Stomach (tissue), 9 donors: Measurements from ENCODE around the gene ITPKA. TPM values are rescaled to one million over a fixed set of nuclear protein-coding genes. Genes with fewer than 3 reads are reported as not detected.
A peak's percentile ranks its signal among the peaks of the same experiment; 100 is the strongest.

Experiments
- DNase-seq, 2 donors: peaks; one replicate each; pipeline versions ENCODE4 v3.0.0 to v3.0.0-alpha.2; 2013 to 2019
- H3K27ac ChIP-seq, 5 donors: fragments of 200-600 bp in 4 of 5; sonication (generic) in 4 of 5; one replicate each; pipeline ENCODE4 v1.5.1; 2013 to 2019; ENCODE audit warnings: mild to moderate bottlenecking in 1 of 5, moderate library complexity in 1 of 5
- H3K27me3 ChIP-seq, 3 donors: fragments of 200-600 bp; sonication (generic); one replicate each; pipeline ENCODE4 v1.5.1; 2017 to 2019; ENCODE audit warnings: mixed run types in 1 of 3
- H3K36me3 ChIP-seq, 4 donors: fragments of 200-600 bp; sonication (generic); 1 replicate in 3 of 4; 2 replicates in 1 of 4; pipeline ENCODE4 v1.5.1; 2016 to 2019
- H3K4me1 ChIP-seq, 4 donors: fragments of 200-600 bp; sonication (generic); one replicate each; pipeline ENCODE4 v1.5.1; 2016 to 2019
- H3K4me3 ChIP-seq, 4 donors: fragments of 200-600 bp; sonication (generic) in 3 of 4; one replicate each; pipeline ENCODE4 v1.5.1; 2016 to 2019; ENCODE audit warnings: mild to moderate bottlenecking in 1 of 4
- H3K9me3 ChIP-seq, 4 donors: fragments of 200-600 bp; sonication (generic); one replicate each; pipeline ENCODE4 v1.5.1; 2016 to 2019
- EP300 ChIP-seq: sonication (generic); formaldehyde crosslinking; IDR thresholded peaks from one replicate; pipeline ENCODE4 v1.6.1; 2017; ENCODE audit warnings: antibody characterized with exemption
- POLR2A ChIP-seq, 4 donors: fragments of 450-650 bp; IDR thresholded peaks; one replicate each; pipeline ENCODE4 v1.6.1; 2016; ENCODE audit warnings: antibody characterized with exemption in 4 of 4, control low read depth in 2 of 4, mild to moderate bottlenecking in 1 of 4, moderate library complexity in 1 of 4
- POLR2AphosphoS5 ChIP-seq, 3 donors: sonication (generic); formaldehyde crosslinking; IDR thresholded peaks; one replicate each; pipeline ENCODE4 v1.6.1; 2016; ENCODE audit warnings: antibody characterized with exemption in 3 of 3
- WGBS, 5 donors: extraction: QIAGEN DNeasy Blood & Tissue Kit in 3 of 5; methylation state at CpG; one replicate each; pipeline versions ENCODE4 v1.1.5 to v1.1.7; 2013 to 2018; 5-methylcytosine and 5-hydroxymethylcytosine counted together
- intact Hi-C: fragments of 100-400 bp; cut with DNase I; formaldehyde crosslinking; loops from one replicate; pipeline ENCODE4 v1.15.1; 2023; ENCODE audit warnings: low total_unique reads
- polyA plus RNA-seq, 3 donors: library from polyadenylated mRNA; stranded (reverse); fragments of 200-250 nt; gene quantifications; one replicate each; pipeline ENCODE4 v1.2.3, GENCODE V29; 2013
- total RNA-seq, 5 donors: library from RNA; depleted of rRNA; stranded (reverse); fragments of >200 nt; gene quantifications; one replicate each; pipeline versions ENCODE4 v1.1.0 to v1.2.3, GENCODE V29; 2014 to 2016
- TF ChIP-seq, protein P1 (sequence below), 7 experiments: fragments of 450-650 bp in 4 of 7; fragments of 200-600 bp in 3 of 7; sonication (generic) in 3 of 7; IDR thresholded peaks; one replicate each; pipeline ENCODE4 v1.5.1; 2016 to 2019; ENCODE audit warnings: antibody characterized with exemption in 7 of 7, control low read depth in 2 of 7, mild to moderate bottlenecking in 1 of 7
- donor health status: healthy with polysubstance abuse.
- donor health status: Bipolar disorder and iron deficiency.
- donor health status: healthy.

The ITPKA gene
- total and polyA plus RNA-seq, 8 donors: 3.0 to 308 (median 30.4) TPM

DNA sequence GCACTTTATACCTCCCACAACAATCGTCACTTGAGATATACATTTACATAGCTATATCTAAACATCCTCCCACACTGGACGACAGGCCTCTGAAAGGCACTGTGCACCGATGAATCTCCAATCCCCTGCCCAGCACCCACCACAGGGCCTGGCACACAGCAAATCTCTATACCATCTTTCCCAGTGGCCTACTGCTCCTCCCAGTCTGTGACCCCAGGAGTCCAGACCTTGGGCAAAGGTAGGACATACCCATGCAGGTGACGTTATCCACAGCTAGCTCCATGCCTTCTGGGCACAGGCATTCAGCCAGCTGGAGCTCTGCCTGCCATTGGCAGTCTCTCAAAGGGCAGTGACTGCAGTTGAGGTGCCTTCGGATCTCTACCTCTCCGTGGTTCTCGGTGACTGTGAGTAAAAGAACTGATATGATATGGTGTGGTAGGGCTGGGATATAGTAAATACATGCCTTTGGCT, 14.2 kb downstream of the ITPKA start:
- peak; percentile 26 to 94 for DNase-seq
- TF ChIP-seq, protein P1, sequence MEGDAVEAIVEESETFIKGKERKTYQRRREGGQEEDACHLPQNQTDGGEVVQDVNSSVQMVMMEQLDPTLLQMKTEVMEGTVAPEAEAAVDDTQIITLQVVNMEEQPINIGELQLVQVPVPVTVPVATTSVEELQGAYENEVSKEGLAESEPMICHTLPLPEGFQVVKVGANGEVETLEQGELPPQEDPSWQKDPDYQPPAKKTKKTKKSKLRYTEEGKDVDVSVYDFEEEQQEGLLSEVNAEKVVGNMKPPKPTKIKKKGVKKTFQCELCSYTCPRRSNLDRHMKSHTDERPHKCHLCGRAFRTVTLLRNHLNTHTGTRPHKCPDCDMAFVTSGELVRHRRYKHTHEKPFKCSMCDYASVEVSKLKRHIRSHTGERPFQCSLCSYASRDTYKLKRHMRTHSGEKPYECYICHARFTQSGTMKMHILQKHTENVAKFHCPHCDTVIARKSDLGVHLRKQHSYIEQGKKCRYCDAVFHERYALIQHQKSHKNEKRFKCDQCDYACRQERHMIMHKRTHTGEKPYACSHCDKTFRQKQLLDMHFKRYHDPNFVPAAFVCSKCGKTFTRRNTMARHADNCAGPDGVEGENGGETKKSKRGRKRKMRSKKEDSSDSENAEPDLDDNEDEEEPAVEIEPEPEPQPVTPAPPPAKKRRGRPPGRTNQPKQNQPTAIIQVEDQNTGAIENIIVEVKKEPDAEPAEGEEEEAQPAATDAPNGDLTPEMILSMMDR (IDR thresholded peaks at IDR 0.05): no peak
- TF ChIP-seq EP300 (no peak), POLR2AphosphoS5 (IDR thresholded peaks at IDR 0.05) (peak in 2 of 3 donors; percentile 85 to 88), POLR2A (IDR thresholded peaks at IDR 0.05) (no peak)
- H3K27ac ChIP-seq: peak overlapping the region; percentile 21 to 56 (median 28)
- intact Hi-C loops: no loop called here
- H3K36me3 ChIP-seq: peaks cover 0 to 9% (median 1%) of the 10 kb centered on the region in 4 donors
- peaks cover 26 to 37% (median 30%) of the 10 kb centered on the region in 4 donors for H3K4me1 ChIP-seq
- no peak overlapping the region for H3K4me3 ChIP-seq
- H3K27me3 ChIP-seq: peaks cover 4 to 42% (median 23%) of the 10 kb centered on the region in 3 donors
- H3K9me3 ChIP-seq: no peaks in the 10 kb centered on the region
- 26 to 50% (median 41%) methylated on average over 6 to 7 of the region's 7 CpGs for WGBS, 5 donors

DNA sequence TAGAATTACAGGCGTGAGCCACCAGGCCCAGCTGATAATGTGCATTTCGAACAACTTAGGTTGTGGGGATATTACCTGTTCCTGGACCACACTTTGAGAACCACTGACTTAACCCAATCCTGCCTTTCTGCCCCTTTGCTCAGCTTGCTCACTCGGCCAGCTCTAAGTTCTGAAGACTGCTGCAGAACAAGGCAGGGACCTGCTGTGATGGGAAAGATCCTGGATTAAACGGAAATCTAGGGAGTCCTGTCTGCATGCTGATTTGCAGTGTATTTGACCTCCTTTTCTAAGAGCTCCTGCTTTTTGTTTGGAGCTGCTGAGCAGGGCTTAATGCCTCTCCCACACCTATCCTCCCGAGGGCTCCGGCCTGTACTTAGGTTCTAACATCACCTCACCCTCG, 17.1 kb downstream of the ITPKA start:
- Histone ChIP-seq H3K4me3 (peak overlapping the region in 2 of 4 donors; percentile 38 to 62), H3K27ac (peak overlapping the region in 1 of 5 donors; percentile 47), H3K9me3 (no peaks in the 10 kb centered on the region), H3K4me1 (peaks cover 35 to 39% (median 37%) of the 10 kb centered on the region in 4 donors), H3K36me3 (no peaks in the 10 kb centered on the region), H3K27me3 (peaks cover 4 to 35% (median 30%) of the 10 kb centered on the region in 3 donors)
- intact Hi-C loops: no loop called here
- TF ChIP-seq POLR2AphosphoS5 (IDR thresholded peaks at IDR 0.05) (no peak), EP300 (no peak), POLR2A (IDR thresholded peaks at IDR 0.05) (no peak)
- TF ChIP-seq, protein P1 (IDR thresholded peaks at IDR 0.05): no peak
- no peak for DNase-seq
- WGBS, 5 donors: 61 to 89% (median 64%) methylated on average over 6 to 7 of the region's 7 CpGs

DNA sequence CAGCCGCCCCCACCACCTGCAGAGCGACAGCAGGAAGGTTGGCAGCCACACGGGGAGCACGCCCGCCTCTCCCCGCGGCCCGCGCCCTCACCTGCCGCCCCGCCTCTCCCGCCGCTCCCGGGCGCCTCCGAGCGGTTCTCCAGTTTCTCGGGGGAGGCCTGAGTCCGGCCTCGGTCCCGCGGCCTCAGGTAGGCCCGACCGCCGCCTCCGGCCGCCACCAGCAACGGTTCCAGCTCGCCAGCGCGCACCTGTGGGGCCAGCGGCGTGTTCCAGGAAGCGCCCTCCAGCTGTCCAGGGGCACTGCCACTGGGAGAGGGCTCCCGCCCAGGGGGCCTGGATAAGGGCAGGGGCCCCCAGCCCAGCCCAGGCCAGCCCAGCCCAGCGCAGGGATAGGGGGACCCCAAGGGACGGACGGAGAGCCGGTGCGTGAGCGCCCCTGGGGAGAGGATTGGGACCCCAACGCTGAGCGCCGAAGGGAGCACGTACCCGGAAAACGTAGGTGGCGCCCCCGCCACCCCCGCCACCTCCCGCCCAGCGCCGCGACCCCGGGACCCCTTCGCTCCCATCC, 17.7 kb downstream of the ITPKA start:
- intact Hi-C loops: no loop called here
- WGBS, 5 donors: 3 to 7% (median 5%) methylated on average over 35 to 56 of the region's 56 CpGs; no CpG with 5 or more reads in 1 of the 5 donors
- H3K36me3 ChIP-seq: no peaks in the 10 kb centered on the region
- peaks cover 4 to 35% (median 30%) of the 10 kb centered on the region in 3 donors for H3K27me3 ChIP-seq
- H3K9me3 ChIP-seq: no peaks in the 10 kb centered on the region
- peak overlapping the region in 4 of 5 donors; percentile 13 to 47 (median 29) for H3K27ac ChIP-seq
- peak; percentile 60 to 75 for DNase-seq
- no peak for TF ChIP-seq POLR2A (IDR thresholded peaks at IDR 0.05)
- TF ChIP-seq, protein P1 (IDR thresholded peaks at IDR 0.05): peak in 1 of 7 experiments; percentile 8
- H3K4me3 ChIP-seq: peak overlapping the region; percentile 38 to 62 (median 42)
- peaks cover 35 to 39% (median 37%) of the 10 kb centered on the region in 4 donors for H3K4me1 ChIP-seq

DNA sequence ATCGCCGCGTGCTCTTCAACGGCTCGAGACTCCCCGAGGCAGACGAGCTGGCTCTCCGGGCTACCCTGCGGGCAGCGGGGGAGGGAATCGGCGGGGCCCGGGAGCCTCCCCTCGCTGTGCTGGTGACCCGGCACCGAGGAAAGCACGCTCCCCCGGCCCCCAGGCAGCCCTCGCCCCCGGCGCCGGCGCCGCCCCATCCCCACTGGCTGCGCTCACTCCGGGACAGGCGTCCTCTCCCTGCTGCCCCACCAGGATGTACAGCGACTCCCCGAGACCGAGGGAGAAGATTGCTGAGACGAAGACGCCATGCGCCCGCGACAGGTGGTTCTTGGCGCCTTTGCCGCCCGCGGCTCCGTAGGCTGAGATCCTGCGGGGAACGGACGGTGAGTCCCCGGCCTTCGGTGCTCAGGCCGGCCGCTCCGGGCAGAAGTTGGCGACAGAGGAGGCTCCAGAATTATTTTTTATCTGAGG, 18.3 kb downstream of the ITPKA start:
- DNase-seq: peak in 1 of 2 donors; percentile 46
- H3K4me3 ChIP-seq: peak overlapping the region; percentile 38 to 62 (median 42)
- intact Hi-C loops: no loop called here
- peak overlapping the region in 3 of 5 donors; percentile 13 to 34 (median 24) for H3K27ac ChIP-seq
- WGBS, 5 donors: 0 to 2% (median 1%) methylated on average over 5 to 49 of the region's 49 CpGs
- no peaks in the 10 kb centered on the region for H3K9me3 ChIP-seq
- peaks cover 35 to 39% (median 37%) of the 10 kb centered on the region in 4 donors for H3K4me1 ChIP-seq
- H3K36me3 ChIP-seq: peaks cover 0 to 3% (median 2%) of the 10 kb centered on the region in 4 donors
- TF ChIP-seq POLR2AphosphoS5 (IDR thresholded peaks at IDR 0.05) (no peak), EP300 (no peak), POLR2A (IDR thresholded peaks at IDR 0.05) (no peak)
- TF ChIP-seq, protein P1 (IDR thresholded peaks at IDR 0.05): no peak
- peaks cover 4 to 35% (median 30%) of the 10 kb centered on the region in 3 donors for H3K27me3 ChIP-seq
